Lower lobe of right lung (tissue), 2 donors: Measurements from ENCODE around the gene LRP1. TPM values are rescaled to one million over a fixed set of nuclear protein-coding genes. Genes with fewer than 3 reads are reported as not detected.

Experiments used
- ATAC-seq, 2 donors: fragments of 200-7000 bp; cut with Tn5 transposase; one replicate each; pipeline ENCODE4 v1.9.1; 2020 to 2022; ENCODE audit warnings: mild to moderate bottlenecking in 2 of 2, moderate library complexity in 2 of 2
- DNase-seq: peaks from one replicate; pipeline ENCODE4 v3.0.0-alpha.2; 2020
- H3K27ac ChIP-seq: fragments of 200-600 bp; one replicate; pipeline ENCODE4 v1.8.0; 2022
- H3K27me3 ChIP-seq: fragments of 200-600 bp; one replicate; pipeline ENCODE4 v1.8.0; 2022; ENCODE audit warnings: low read depth
- H3K36me3 ChIP-seq: fragments of 200-600 bp; one replicate; pipeline ENCODE4 v1.8.0; 2022; ENCODE audit warnings: mild to moderate bottlenecking
- H3K4me1 ChIP-seq: fragments of 200-600 bp; one replicate; pipeline ENCODE4 v1.8.0; 2022
- H3K4me3 ChIP-seq: fragments of 200-600 bp; one replicate; pipeline ENCODE4 v1.8.0; 2022; ENCODE audit warnings: mild to moderate bottlenecking
- H3K9me3 ChIP-seq: fragments of 200-600 bp; one replicate; pipeline ENCODE4 v1.8.0; 2022
- intact Hi-C: fragments of 100-400 bp; cut with DNase I; formaldehyde crosslinking; loops from one replicate; pipeline ENCODE4 v1.11.0; 2022
- total RNA-seq: library from RNA; stranded (reverse); fragmentation: NEBNext Ultra II Directional; extraction: Animal tissue kit (Norgen Biotek cat#: 25700); gene quantifications from one replicate; pipeline ENCODE4 v1.2.1, GENCODE V29; 2021
- TF ChIP-seq, protein P1 (sequence below): fragments of 200-600 bp; IDR thresholded peaks from one replicate; pipeline ENCODE4 v1.8.0; 2022; ENCODE audit warnings: antibody characterized with exemption, mild to moderate bottlenecking
- donor health status: DM: no; HTN: yes; CAD: no; lungs with severe emphysema.

Gene LRP1
- total RNA-seq, 1 donor from 2014 or later: 404 TPM

DNA sequence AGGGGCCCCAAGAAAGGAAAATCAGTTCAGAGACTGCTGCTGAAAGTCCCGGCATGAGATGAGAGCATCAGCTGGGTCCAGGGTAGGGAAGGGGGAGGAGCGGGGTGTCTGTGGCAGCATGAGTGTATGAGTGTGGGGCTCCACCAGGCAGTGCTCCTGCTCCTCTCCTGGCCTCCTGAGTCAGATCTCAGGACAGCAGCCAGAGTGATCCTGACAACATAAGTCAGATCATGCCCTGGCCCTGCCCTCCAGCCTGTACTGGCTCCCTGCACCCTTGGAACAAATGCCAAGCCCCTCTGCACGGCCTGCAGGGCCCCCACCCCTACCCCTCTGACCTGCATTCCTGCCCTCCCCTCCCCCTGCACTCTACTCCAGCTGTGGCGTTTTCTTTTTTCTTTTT is 43.4 kb downstream of the LRP1 start:
- Histone ChIP-seq H3K4me1 (no peaks in the 10 kb centered on the region), H3K9me3 (no peaks in the 10 kb centered on the region), H3K27ac (no peak overlapping the region), H3K36me3 (peaks cover 81% of the 10 kb centered on the region), H3K4me3 (no peak overlapping the region), H3K27me3 (no peaks in the 10 kb centered on the region)
- no peak for DNase-seq
- TF ChIP-seq, protein P1, sequence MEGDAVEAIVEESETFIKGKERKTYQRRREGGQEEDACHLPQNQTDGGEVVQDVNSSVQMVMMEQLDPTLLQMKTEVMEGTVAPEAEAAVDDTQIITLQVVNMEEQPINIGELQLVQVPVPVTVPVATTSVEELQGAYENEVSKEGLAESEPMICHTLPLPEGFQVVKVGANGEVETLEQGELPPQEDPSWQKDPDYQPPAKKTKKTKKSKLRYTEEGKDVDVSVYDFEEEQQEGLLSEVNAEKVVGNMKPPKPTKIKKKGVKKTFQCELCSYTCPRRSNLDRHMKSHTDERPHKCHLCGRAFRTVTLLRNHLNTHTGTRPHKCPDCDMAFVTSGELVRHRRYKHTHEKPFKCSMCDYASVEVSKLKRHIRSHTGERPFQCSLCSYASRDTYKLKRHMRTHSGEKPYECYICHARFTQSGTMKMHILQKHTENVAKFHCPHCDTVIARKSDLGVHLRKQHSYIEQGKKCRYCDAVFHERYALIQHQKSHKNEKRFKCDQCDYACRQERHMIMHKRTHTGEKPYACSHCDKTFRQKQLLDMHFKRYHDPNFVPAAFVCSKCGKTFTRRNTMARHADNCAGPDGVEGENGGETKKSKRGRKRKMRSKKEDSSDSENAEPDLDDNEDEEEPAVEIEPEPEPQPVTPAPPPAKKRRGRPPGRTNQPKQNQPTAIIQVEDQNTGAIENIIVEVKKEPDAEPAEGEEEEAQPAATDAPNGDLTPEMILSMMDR: no peak
- no peak for ATAC-seq
- intact Hi-C loops: loop anchor here (10.0 kb wide), 1 partner anchor 47 kb away; the partner anchor contains the start of gene LRP1

DNA sequence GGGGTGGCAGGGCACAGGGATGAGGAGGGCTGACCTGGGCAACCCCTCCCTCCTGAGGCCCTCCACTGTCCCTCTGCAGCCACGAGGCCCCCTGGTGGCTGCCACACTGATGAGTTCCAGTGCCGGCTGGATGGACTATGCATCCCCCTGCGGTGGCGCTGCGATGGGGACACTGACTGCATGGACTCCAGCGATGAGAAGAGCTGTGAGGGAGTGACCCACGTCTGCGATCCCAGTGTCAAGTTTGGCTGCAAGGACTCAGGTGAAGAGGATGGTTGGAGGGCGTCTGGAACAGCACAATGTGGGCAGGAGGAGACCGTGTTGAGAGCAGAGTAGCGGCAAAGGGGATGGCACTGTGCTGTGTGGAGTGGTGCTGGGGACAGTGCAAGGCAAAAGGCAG is 44.8 kb downstream of the LRP1 start:
- Histone ChIP-seq H3K9me3 (no peaks in the 10 kb centered on the region), H3K36me3 (peaks cover 81% of the 10 kb centered on the region), H3K4me1 (no peaks in the 10 kb centered on the region), H3K27ac (no peak overlapping the region), H3K4me3 (no peak overlapping the region), H3K27me3 (no peaks in the 10 kb centered on the region)
- DNase-seq (no peak), ATAC-seq (no peak)
- intact Hi-C loops: loop anchor here (10.0 kb wide), 1 partner anchor 48 kb away; the partner anchor contains the start of gene LRP1
- TF ChIP-seq, protein P1: peak; percentile 52

DNA sequence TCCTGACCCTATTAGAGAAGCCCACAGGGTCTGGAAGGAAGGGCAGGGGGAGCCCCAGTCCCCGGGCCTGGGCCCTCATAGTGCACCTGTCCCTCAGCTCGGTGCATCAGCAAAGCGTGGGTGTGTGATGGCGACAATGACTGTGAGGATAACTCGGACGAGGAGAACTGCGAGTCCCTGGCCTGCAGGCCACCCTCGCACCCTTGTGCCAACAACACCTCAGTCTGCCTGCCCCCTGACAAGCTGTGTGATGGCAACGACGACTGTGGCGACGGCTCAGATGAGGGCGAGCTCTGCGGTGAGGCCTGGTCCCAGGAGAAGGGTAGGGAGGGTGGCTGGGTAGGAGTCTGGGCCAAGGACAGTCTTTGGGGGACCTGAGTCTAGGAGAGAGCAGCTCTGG is 45.4 kb downstream of the LRP1 start:
- Histone ChIP-seq H3K4me1 (no peaks in the 10 kb centered on the region), H3K27ac (no peak overlapping the region), H3K9me3 (no peaks in the 10 kb centered on the region), H3K4me3 (no peak overlapping the region), H3K36me3 (peaks cover 81% of the 10 kb centered on the region), H3K27me3 (no peaks in the 10 kb centered on the region)
- TF ChIP-seq, protein P1: no peak
- intact Hi-C loops: loop anchor here (10.0 kb wide), 1 partner anchor 49 kb away; the partner anchor contains the start of gene LRP1
- DNase-seq (no peak), ATAC-seq (no peak)

DNA sequence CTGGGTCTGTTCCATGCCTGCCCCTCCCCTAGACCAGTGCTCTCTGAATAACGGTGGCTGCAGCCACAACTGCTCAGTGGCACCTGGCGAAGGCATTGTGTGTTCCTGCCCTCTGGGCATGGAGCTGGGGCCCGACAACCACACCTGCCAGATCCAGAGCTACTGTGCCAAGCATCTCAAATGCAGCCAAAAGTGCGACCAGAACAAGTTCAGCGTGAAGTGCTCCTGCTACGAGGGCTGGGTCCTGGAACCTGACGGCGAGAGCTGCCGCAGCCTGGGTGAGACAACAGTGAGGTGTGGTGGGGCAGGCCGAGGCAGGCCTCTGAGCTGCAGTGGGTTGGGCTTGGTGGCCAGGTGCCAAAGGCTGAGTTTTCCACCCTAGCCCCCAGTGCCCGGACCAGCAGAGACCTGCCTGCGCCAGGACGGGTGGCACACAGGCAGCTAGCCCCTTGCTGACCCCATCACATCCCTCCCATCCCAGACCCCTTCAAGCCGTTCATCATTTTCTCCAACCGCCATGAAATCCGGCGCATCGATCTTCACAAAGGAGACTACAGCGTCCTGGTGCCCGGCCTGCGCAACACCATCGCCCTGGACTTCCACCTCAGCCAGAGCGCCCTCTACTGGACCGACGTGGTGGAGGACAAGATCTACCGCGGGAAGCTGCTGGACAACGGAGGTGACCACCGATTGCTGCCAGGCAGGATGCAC is 47.3 kb downstream of the LRP1 start:
- ATAC-seq: peak; percentile 59 to 63
- Histone ChIP-seq H3K4me3 (no peak overlapping the region), H3K27me3 (no peaks in the 10 kb centered on the region), H3K36me3 (peaks cover 82% of the 10 kb centered on the region), H3K9me3 (no peaks in the 10 kb centered on the region), H3K4me1 (no peaks in the 10 kb centered on the region), H3K27ac (peak overlapping the region; percentile 18)
- intact Hi-C loops: loop anchor here (10.0 kb wide), 1 partner anchor 51 kb away; the partner anchor contains the start of gene LRP1
- TF ChIP-seq, protein P1: peak; percentile 69
- DNase-seq: peak; percentile 82

DNA sequence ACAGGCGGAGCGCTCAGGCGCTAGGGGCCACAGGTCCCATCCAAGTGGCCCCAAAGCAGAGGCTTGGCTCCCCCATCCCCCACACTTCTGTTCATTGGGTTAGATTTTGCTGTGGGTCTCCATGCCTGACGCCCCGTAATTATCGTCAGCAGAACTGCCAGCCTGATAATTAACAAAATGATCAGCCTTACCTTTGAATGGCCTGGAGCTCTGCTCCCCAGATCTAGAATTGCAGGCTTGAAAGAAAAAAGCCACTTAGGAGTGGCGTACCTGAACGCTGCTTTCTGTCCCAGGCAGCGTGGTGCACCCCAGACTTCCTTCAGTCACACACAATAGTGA is 47.8 kb downstream of the LRP1 start:
- intact Hi-C loops: loop anchor here (10.0 kb wide), 1 partner anchor 51 kb away; the partner anchor contains the start of gene LRP1
- no peaks in the 10 kb centered on the region for H3K9me3 ChIP-seq
- H3K4me3 ChIP-seq: no peak overlapping the region
- H3K4me1 ChIP-seq: no peaks in the 10 kb centered on the region
- no peaks in the 10 kb centered on the region for H3K27me3 ChIP-seq
- DNase-seq (no peak), ATAC-seq (no peak)
- H3K36me3 ChIP-seq: peaks cover 82% of the 10 kb centered on the region
- no peak overlapping the region for H3K27ac ChIP-seq
- TF ChIP-seq, protein P1: no peak
